ENCODE measurements around the gene DTX4. TPM values are rescaled to one million over a fixed set of nuclear protein-coding genes. Genes with fewer than 3 reads are reported as not detected.

DTX4 gene
- total RNA-seq, 1 experiment from 2014 or later = 4.2 TPM

DNA sequence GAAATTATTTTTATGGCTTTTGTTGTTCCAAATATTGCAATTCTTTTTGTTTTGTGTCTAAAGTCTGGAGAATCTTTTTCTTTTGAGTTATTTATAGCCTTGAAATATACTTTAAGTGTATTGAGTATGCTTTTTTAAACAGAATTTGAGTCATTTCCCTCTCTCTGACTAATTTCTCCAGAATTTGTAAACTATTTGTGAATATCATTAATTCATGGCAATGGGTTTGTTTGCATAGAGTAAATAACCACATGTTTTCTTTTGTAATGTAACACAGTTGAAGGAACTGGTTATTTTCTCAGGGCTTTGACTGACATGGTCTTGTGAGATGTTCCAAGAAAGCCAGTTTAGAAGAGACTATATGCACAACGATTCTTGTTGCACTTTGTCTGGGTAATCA is 71.7 kb downstream of the DTX4 start:
- no peak overlapping the region for H3K4me3 Mint-ChIP-seq (ENCODE audit: unreplicated experiment)
- H3K27ac Mint-ChIP-seq (ENCODE audit: low read depth, unreplicated experiment) = no peak overlapping the region
- TF ChIP-seq CTCF (IDR thresholded peaks at IDR 0.05; ENCODE audit: unreplicated experiment) = no peak
- no peaks in the 10 kb centered on the region for H3K36me3 Mint-ChIP-seq (ENCODE audit: insufficient read depth, unreplicated experiment)
- H3K27me3 Mint-ChIP-seq (ENCODE audit: insufficient read depth, unreplicated experiment) = no peaks in the 10 kb centered on the region
- peaks cover 18% of the 10 kb centered on the region for H3K4me1 Mint-ChIP-seq (ENCODE audit: insufficient read depth, unreplicated experiment)
- no peak for DNase-seq (ENCODE audit: unreplicated experiment)
- intact Hi-C loops (cut with micrococcal nuclease) = no loop called here
- CTCF ChIA-PET = no interaction called here
- POLR2A ChIA-PET = no interaction called here
- peaks cover 7% of the 10 kb centered on the region for H3K9me3 Mint-ChIP-seq (ENCODE audit: unreplicated experiment)
- BruUV-seq (replicated peaks) = no TSS peak

- H3K36me3 Mint-ChIP-seq (ENCODE audit: insufficient read depth, unreplicated experiment) = no peaks in the 10 kb centered on the region
- BruUV-seq (replicated peaks) = no TSS peak
- intact Hi-C loops (cut with micrococcal nuclease) = no loop called here
- peak; percentile 92 for DNase-seq (ENCODE audit: unreplicated experiment)
- POLR2A ChIA-PET = no interaction called here
- no peak overlapping the region for H3K27ac Mint-ChIP-seq (ENCODE audit: low read depth, unreplicated experiment)
- no peak for TF ChIP-seq CTCF (IDR thresholded peaks at IDR 0.05; ENCODE audit: unreplicated experiment)
- H3K4me1 Mint-ChIP-seq (ENCODE audit: insufficient read depth, unreplicated experiment) = peaks cover 21% of the 10 kb centered on the region
- H3K9me3 Mint-ChIP-seq (ENCODE audit: unreplicated experiment) = no peaks in the 10 kb centered on the region
- H3K27me3 Mint-ChIP-seq (ENCODE audit: insufficient read depth, unreplicated experiment) = no peaks in the 10 kb centered on the region
- no peak overlapping the region for H3K4me3 Mint-ChIP-seq (ENCODE audit: unreplicated experiment)
- CTCF ChIA-PET = interaction anchor here (0.7 to 1.6 kb wide), 5 partner anchors 23 to 182 kb away, joined by 3 to 7 read pairs (median 5); partner anchors contain the start of gene DTX4
These were observed 75.7 kb downstream of the DTX4 start for GRCh38 chr11:59247531-59248227.

DNA sequence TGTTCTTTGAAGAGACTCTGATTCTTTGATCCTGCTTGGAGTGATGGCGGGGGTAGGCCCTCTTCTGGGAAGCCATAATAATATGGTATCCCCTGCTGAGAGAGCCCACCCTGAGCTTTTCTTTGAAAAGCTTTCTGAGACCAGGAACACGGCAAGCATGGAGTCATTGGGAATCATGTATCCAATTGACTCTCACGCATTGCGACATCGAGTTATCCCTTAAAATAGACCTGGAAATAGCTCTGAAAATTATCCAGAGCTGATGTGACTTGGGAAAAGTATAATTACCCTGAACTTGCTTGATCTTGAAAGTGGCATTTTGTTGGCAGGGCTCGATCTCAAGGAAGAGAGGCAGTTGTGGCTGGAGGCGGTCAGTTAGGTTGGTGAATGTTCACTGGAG is 77.6 kb downstream of the DTX4 start:
- CTCF ChIA-PET = interaction anchor here (1.2 to 1.8 kb wide), 2 partner anchors 16 to 79 kb away, joined by 4 to 5 read pairs; no protein-coding TSS in a partner anchor
- no peak for DNase-seq (ENCODE audit: unreplicated experiment)
- no peak for TF ChIP-seq CTCF (IDR thresholded peaks at IDR 0.05; ENCODE audit: unreplicated experiment)
- BruUV-seq (replicated peaks) = no TSS peak
- H3K4me1 Mint-ChIP-seq (ENCODE audit: insufficient read depth, unreplicated experiment) = peaks cover 26% of the 10 kb centered on the region
- H3K9me3 Mint-ChIP-seq (ENCODE audit: unreplicated experiment) = no peaks in the 10 kb centered on the region
- intact Hi-C loops (cut with micrococcal nuclease) = no loop called here
- no peak overlapping the region for H3K4me3 Mint-ChIP-seq (ENCODE audit: unreplicated experiment)
- H3K27ac Mint-ChIP-seq (ENCODE audit: low read depth, unreplicated experiment) = no peak overlapping the region
- no peaks in the 10 kb centered on the region for H3K36me3 Mint-ChIP-seq (ENCODE audit: insufficient read depth, unreplicated experiment)
- POLR2A ChIA-PET = no interaction called here
- H3K27me3 Mint-ChIP-seq (ENCODE audit: insufficient read depth, unreplicated experiment) = peaks cover 3% of the 10 kb centered on the region

- no peak for DNase-seq (ENCODE audit: unreplicated experiment)
- Mint-ChIP-seq H3K4me1 (ENCODE audit: insufficient read depth, unreplicated experiment) (peaks cover 15% of the 10 kb centered on the region), H3K36me3 (ENCODE audit: insufficient read depth, unreplicated experiment) (no peaks in the 10 kb centered on the region), H3K27me3 (ENCODE audit: insufficient read depth, unreplicated experiment) (peaks cover 16% of the 10 kb centered on the region), H3K4me3 (ENCODE audit: unreplicated experiment) (no peak overlapping the region), H3K27ac (ENCODE audit: low read depth, unreplicated experiment) (no peak overlapping the region), H3K9me3 (ENCODE audit: unreplicated experiment) (no peaks in the 10 kb centered on the region)
- CTCF ChIA-PET = no interaction called here
- TF ChIP-seq CTCF (IDR thresholded peaks at IDR 0.05; ENCODE audit: unreplicated experiment) = no peak
- POLR2A ChIA-PET = no interaction called here
- no TSS peak for BruUV-seq (replicated peaks)
- intact Hi-C loops (cut with micrococcal nuclease) = no loop called here
These were observed 81.1 kb downstream of the DTX4 start for GRCh38 chr11:59253001-59253400.
